ENCODE data around the gene PFDN4. TPM values are rescaled to one million over a fixed set of nuclear protein-coding genes. Genes with fewer than 3 reads are reported as not detected.

Gene PFDN4
- total and polyA plus RNA-seq, 2 of the 13 experiments (the other 11 are each of a cell fraction or from before 2014, with no cell fraction given) = 59.8 to 227 TPM

GRCh38 chr20:54194724-54195438, 13.0 kb upstream of the PFDN4 start (continued):
- TF ChIP-seq KIAA2018 (CRISPR knock-in tag; IDR thresholded peaks at IDR 0.05; ENCODE audit: borderline replicate concordance) = no peak
- TF ChIP-seq CSRNP1 (CRISPR knock-in tag; IDR thresholded peaks at IDR 0.05) = peak; percentile 68; the same call in 1 of the 2 replicates
- peak; percentile 68 for TF ChIP-seq MXD4 (CRISPR knock-in tag; IDR thresholded peaks at IDR 0.05)
- TF ChIP-seq SMARCE1 (IDR thresholded peaks at IDR 0.05; ENCODE audit: borderline replicate concordance) = peak; percentile 66; the same call in 1 of the 2 replicates
- no peak for TF ChIP-seq PTBP1 (IDR thresholded peaks at IDR 0.05; ENCODE audit: low read depth, low read length, poor library complexity, severe bottlenecking)
- TF ChIP-seq ZNF639 (CRISPR knock-in tag; conservative IDR thresholded peaks at IDR 0.05) = peak; percentile 82; the same call in 1 of the 2 replicates
- TF ChIP-seq ATF7-NPFF (CRISPR knock-in tag; IDR thresholded peaks at IDR 0.05; ENCODE audit: low read depth) = peak; percentile 55; the same call in 1 of the 2 replicates
- TF ChIP-seq MIER3 (CRISPR knock-in tag; IDR thresholded peaks at IDR 0.05; ENCODE audit: borderline replicate concordance) = peak; percentile 99
- peak; percentile 93 for TF ChIP-seq TBX3 (IDR thresholded peaks at IDR 0.05; ENCODE audit: borderline replicate concordance)
- peak; percentile 66 for TF ChIP-seq MNT (IDR thresholded peaks at IDR 0.05)
- no peak for TF ChIP-seq ZBTB42 (CRISPR knock-in tag; IDR thresholded peaks at IDR 0.05)
- peak; percentile 70 for TF ChIP-seq ELF1 (CRISPR knock-in tag; IDR thresholded peaks at IDR 0.05)
- TF ChIP-seq TOE1 (CRISPR knock-in tag; IDR thresholded peaks at IDR 0.05) = peak; percentile 54; the same call in 1 of the 2 replicates
- TF ChIP-seq ZFP1 (CRISPR knock-in tag; IDR thresholded peaks at IDR 0.05) = 0 out of 2 replicates have a peak, but pooled peaks have one; percentile 84
